ENCODE results near the gene ING4.
"Not testable (repeated sequence)": the region's sequence is repeated elsewhere in the genome, so short reads cannot be mapped to it uniquely, and the experiment has no call there.

The ING4 gene

GRCh38 chr12:6662906-6663742, at the start of gene ING4:
Gene ING4 (minus strand): TSS chr12:6663119. CDS start chr12:6663101, 18 bp downstream.
- CTCF ChIA-PET, result no interaction called here
- DNase-seq (ENCODE audit: low spot score), result peak; percentile 97
- TF ChIP-seq, protein P1, sequence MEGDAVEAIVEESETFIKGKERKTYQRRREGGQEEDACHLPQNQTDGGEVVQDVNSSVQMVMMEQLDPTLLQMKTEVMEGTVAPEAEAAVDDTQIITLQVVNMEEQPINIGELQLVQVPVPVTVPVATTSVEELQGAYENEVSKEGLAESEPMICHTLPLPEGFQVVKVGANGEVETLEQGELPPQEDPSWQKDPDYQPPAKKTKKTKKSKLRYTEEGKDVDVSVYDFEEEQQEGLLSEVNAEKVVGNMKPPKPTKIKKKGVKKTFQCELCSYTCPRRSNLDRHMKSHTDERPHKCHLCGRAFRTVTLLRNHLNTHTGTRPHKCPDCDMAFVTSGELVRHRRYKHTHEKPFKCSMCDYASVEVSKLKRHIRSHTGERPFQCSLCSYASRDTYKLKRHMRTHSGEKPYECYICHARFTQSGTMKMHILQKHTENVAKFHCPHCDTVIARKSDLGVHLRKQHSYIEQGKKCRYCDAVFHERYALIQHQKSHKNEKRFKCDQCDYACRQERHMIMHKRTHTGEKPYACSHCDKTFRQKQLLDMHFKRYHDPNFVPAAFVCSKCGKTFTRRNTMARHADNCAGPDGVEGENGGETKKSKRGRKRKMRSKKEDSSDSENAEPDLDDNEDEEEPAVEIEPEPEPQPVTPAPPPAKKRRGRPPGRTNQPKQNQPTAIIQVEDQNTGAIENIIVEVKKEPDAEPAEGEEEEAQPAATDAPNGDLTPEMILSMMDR (conservative IDR thresholded peaks at IDR 0.05; ENCODE audit: low read depth), result no peak
- peak within 1 kb of the TSS; percentile 69 for H3K27ac ChIP-seq
- POLR2A ChIA-PET (ENCODE audit: low non-redundant PET), result no interaction called here

DNA sequence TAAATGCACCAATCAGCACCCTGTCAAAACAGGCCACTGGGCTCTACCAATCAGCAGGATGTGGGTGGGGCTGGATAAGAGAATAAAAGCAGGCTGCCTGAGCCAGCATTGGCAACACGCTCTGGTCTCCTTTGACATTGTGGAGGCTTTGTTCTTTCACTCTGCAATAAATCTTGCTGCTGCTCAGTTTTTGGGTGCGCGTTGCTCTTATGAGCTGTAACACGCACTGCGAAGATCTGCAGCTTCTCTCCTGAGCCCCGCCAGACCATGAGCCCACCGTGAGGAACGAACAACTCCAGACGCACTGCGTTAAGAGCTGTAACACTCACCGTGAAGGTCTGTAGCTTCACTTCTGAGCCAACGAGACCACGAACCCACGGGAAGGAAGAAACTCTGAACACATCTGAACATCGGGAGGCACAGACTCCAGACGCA, 46.1 kb upstream of the ING4 start:
- no peak for DNase-seq (ENCODE audit: low spot score)
- no peak overlapping the region for H3K27ac ChIP-seq
- ChIA-PET CTCF (no interaction called here), POLR2A (ENCODE audit: low non-redundant PET) (no interaction called here)
- TF ChIP-seq, protein P1 (conservative IDR thresholded peaks at IDR 0.05; ENCODE audit: low read depth), result no peak

GRCh38 chr12:6708351-6708750, 45.4 kb upstream of the ING4 start:
- H3K27ac ChIP-seq; POLR2A ChIA-PET (ENCODE audit: low non-redundant PET); CTCF ChIA-PET: not testable (repeated sequence)

GRCh38 chr12:6703631-6704030, 40.7 kb upstream of the ING4 start:
- no peak overlapping the region for H3K27ac ChIP-seq
- POLR2A ChIA-PET (ENCODE audit: low non-redundant PET), result no interaction called here
- TF ChIP-seq, protein P1 (conservative IDR thresholded peaks at IDR 0.05; ENCODE audit: low read depth), result no peak
- no peak for DNase-seq (ENCODE audit: low spot score)
- CTCF ChIA-PET, result interaction anchor here (0.6 kb wide), 1 partner anchor 27 kb away, joined by 4 read pairs; no protein-coding TSS in a partner anchor

More at GRCh38 chr12:6708351-6708750, 45.4 kb upstream of the ING4 start:
- not testable (repeated sequence) for DNase-seq (ENCODE audit: low spot score)

DNA sequence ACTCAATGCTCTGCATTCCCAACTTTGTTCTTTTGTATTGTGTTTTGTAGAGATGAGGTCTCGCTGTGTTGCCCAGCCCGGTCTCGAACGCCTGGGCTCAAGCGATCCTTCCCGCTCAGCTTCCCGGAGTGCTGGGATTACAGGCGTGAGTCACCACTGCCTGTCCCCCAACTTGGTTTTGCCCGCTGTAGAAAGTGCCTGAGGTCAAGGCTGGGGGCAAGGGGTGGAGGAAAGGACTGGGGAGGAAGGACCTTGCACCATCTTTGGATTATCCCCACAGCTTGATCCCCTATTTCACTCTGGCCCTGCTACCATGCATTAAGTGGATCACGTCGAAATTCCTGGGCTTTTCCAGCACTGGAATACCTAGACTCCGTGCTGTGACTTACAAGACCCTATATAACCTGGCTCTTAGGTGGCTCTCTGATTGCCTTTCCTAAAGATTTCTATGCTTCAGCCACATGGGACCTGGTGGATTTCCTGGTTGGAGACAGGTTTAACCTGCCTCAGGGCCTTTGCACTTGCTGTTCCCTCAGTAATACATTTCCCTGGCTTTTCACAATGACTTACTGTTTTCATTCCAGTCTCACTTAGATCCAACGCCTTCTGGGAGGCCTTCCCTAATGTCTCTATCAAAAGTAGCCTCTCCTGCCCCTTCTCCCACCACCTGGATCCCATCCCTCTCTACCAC, 38.3 kb upstream of the ING4 start:
- CTCF ChIA-PET, result no interaction called here
- no peak overlapping the region for H3K27ac ChIP-seq
- no peak for DNase-seq (ENCODE audit: low spot score)
- TF ChIP-seq, protein P1 (conservative IDR thresholded peaks at IDR 0.05; ENCODE audit: low read depth), result no peak
- POLR2A ChIA-PET (ENCODE audit: low non-redundant PET), result no interaction called here

DNA sequence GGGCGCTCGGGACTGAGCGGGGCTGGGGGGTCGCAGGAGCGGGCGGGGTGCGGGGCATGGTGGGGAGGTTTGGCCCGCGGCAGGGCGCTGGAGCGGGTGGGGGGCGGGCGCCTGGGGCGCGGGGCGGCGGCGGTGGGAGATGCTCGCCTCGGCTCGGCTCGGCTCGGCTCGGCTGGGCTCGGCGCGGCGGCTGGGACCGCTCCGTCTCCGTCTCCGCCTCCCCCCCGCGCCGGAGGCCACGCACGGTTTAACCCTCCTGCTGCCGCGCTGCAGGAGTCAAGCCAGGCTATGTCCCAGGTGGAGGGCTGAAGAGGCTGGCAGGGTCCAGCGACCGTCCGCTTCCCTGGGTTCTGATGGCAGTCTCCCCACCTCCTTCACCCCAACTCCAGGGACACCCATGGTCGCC, 37.7 kb upstream of the ING4 start, which contains the start of gene PIANP:
Gene PIANP (minus strand): TSS at position 170 of the 406 bp plus-strand sequence. CDS start 2,754 bp downstream, outside the sequence.
- CTCF ChIA-PET, result no interaction called here
- TF ChIP-seq, protein P1 (conservative IDR thresholded peaks at IDR 0.05; ENCODE audit: low read depth), result no peak
- peak; percentile 38 for DNase-seq (ENCODE audit: low spot score)
- no peak within 1 kb of the TSS for H3K27ac ChIP-seq
- POLR2A ChIA-PET (ENCODE audit: low non-redundant PET), result interaction anchor here (0.6 kb wide), 2 partner anchors 249 to 308 kb away, joined by 4 to 6 read pairs; partner anchors contain the start of gene TAPBPL

Measured in RWPE1 (cell line).